GM12878 (cell line): Measurements from ENCODE around the gene HS3ST3A1.

Experiments
- BCL11A ChIP-seq: IDR thresholded peaks from 2 replicates; pipeline ENCODE4 v1.6.1; 2011; ENCODE audit warnings: low read depth, low read length
- CTCF ChIP-seq, 3 experiments: IDR thresholded peaks in 2 of 3; conservative IDR thresholded peaks in 1 of 3; 2 replicates each; pipeline ENCODE4 v1.5.1; 2011; ENCODE audit warnings: low read depth in 3 of 3, low read length in 3 of 3, mild to moderate bottlenecking in 3 of 3, control low read depth in 2 of 3, moderate library complexity in 2 of 3, inconsistent platforms in 1 of 3, mixed read lengths in 1 of 3; ENCODE audit not compliant: control insufficient read depth in 2 of 3, insufficient read depth in 1 of 3; ENCODE audit errors: extremely low read depth in 1 of 3
- E4F1 ChIP-seq: fragments of 450-650 bp; IDR thresholded peaks from 2 replicates; pipeline ENCODE4 v1.6.1; 2018; ENCODE audit warnings: borderline replicate concordance, mild to moderate bottlenecking; ENCODE audit not compliant: partially characterized antibody
- EZH2 ChIP-seq: IDR thresholded peaks from 2 replicates; pipeline ENCODE4 v1.6.1; 2012; ENCODE audit warnings: low read depth, mild to moderate bottlenecking, control low read depth, inconsistent platforms, low read length, borderline replicate concordance; ENCODE audit not compliant: control insufficient read depth
- HCFC1 ChIP-seq: fragments of 150-350 bp; IDR thresholded peaks from 2 replicates; pipeline ENCODE4 v1.6.1; 2014; ENCODE audit warnings: low read length
- KDM1A ChIP-seq: fragments of 200-600 bp; sonication (generic); IDR thresholded peaks from 2 replicates; pipeline ENCODE4 v1.6.1; 2016; ENCODE audit warnings: borderline replicate concordance
- NFIC ChIP-seq: IDR thresholded peaks from 2 replicates; pipeline ENCODE4 v1.6.1; 2012; ENCODE audit warnings: low read depth, mild to moderate bottlenecking, inconsistent platforms, low read length, moderate library complexity
- POLR2A ChIP-seq: IDR thresholded peaks from 2 replicates; pipeline ENCODE4 v1.6.1; 2011; ENCODE audit warnings: low read depth, mild to moderate bottlenecking, low read length
- SREBF1 ChIP-seq: IDR thresholded peaks from 2 replicates; pipeline ENCODE4 v1.6.1; 2012; ENCODE audit warnings: mild to moderate bottlenecking, low read length
- STAT3 ChIP-seq: IDR thresholded peaks from 2 replicates; pipeline ENCODE4 v1.6.1; 2011; ENCODE audit warnings: low read depth, low read length, improper control_type of control experiment
- TCF12 ChIP-seq: IDR thresholded peaks from 2 replicates; pipeline ENCODE4 v1.6.1; 2011; ENCODE audit warnings: low read depth, mild to moderate bottlenecking, low read length
- ZNF274 ChIP-seq: IDR thresholded peaks from one replicate; pipeline ENCODE4 v1.8.0; 2011; ENCODE audit not compliant: insufficient read length, insufficient read depth

- no peak for TF ChIP-seq E4F1
- no peak for TF ChIP-seq STAT3
- no peak for TF ChIP-seq EZH2
- no peak for TF ChIP-seq TCF12
- no peak for TF ChIP-seq NFIC
- no peak for TF ChIP-seq SREBF1
- no peak for TF ChIP-seq KDM1A
- no peak for TF ChIP-seq HCFC1
- no peak for TF ChIP-seq ZNF274
- TF ChIP-seq BCL11A, result no peak
- no peak for TF ChIP-seq POLR2A
- TF ChIP-seq CTCF (IDR thresholded peaks at IDR 0.05 in 2 of 3, conservative IDR thresholded peaks at IDR 0.05 in 1 of 3; ENCODE audit: control insufficient read depth in 2 of 3, extremely low read depth in 1 of 3, insufficient read depth in 1 of 3, low read depth in 3 of 3, low read length in 3 of 3), result no peak
These were observed 3.2 kb downstream of the HS3ST3A1 start for GRCh38 chr17:13598353-13599167.
